Measurements from ENCODE around the gene CEACAM7. TPM values are rescaled to one million over a fixed set of nuclear protein-coding genes. Genes with fewer than 3 reads are reported as not detected.

Gene CEACAM7
- total RNA-seq, 4 donors from 2014 or later: 0.86 to 9.1 (median 4.6) TPM

DNA sequence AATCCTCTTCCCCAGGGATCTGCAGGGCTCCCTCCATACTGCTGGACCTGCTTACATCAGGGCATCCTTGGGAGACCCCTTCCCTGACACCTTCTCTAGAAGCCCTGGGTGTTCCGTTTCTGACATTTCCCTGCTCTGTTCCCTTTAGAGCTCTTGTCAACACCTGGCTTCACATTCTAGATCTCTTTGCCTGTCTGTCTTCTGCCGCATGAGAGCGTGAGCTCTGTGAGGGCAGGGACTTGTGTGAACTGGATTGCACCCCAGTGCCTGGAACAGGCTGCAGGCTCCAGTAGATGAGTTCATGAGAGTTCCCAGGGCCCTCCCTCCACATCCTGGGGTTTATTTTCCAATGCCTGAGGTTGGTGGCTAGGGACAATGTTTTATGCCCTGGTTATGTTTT, 651 bp downstream of the CEACAM7 start:
- H3K27ac ChIP-seq: no peak overlapping the region
- H3K9me3 ChIP-seq: no peaks in the 10 kb centered on the region
- TF ChIP-seq POLR2AphosphoS5 (IDR thresholded peaks at IDR 0.05) (no peak), POLR2A (IDR thresholded peaks at IDR 0.05) (no peak), EP300 (IDR thresholded peaks at IDR 0.05) (no peak)
- TF ChIP-seq, protein P1, sequence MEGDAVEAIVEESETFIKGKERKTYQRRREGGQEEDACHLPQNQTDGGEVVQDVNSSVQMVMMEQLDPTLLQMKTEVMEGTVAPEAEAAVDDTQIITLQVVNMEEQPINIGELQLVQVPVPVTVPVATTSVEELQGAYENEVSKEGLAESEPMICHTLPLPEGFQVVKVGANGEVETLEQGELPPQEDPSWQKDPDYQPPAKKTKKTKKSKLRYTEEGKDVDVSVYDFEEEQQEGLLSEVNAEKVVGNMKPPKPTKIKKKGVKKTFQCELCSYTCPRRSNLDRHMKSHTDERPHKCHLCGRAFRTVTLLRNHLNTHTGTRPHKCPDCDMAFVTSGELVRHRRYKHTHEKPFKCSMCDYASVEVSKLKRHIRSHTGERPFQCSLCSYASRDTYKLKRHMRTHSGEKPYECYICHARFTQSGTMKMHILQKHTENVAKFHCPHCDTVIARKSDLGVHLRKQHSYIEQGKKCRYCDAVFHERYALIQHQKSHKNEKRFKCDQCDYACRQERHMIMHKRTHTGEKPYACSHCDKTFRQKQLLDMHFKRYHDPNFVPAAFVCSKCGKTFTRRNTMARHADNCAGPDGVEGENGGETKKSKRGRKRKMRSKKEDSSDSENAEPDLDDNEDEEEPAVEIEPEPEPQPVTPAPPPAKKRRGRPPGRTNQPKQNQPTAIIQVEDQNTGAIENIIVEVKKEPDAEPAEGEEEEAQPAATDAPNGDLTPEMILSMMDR (IDR thresholded peaks at IDR 0.05): no peak
- H3K4me1 ChIP-seq: no peaks in the 10 kb centered on the region
- peaks cover 33% of the 10 kb centered on the region for H3K27me3 ChIP-seq
- no peak overlapping the region for H3K4me3 ChIP-seq
- 83% methylated on average over 3 of the region's 3 CpGs for WGBS
- H3K36me3 ChIP-seq: no peaks in the 10 kb centered on the region
- no peak for DNase-seq (ENCODE audit: low spot score in 2 of 2)

DNA sequence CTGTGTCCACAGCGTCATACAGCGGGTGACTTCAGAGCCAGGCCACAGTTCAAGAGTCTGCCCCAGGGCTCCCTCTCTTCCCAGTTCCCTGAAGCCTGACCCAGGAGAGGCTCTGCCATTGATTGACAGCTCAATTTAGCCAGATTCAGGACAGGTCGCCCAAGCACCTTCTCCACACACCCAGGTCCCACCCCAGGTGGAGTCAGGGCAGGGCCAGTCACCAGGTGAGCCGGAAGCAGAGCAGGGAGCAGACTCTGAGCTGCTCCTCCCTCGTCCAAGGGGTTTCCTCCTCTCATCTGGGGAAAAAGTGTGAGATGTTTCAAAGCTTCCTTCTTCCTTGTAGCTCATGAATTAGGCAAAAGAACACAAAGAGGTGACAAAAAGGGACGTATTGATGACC, 5.6 kb downstream of the CEACAM7 start:
- H3K4me3 ChIP-seq: no peak overlapping the region
- H3K27ac ChIP-seq: no peak overlapping the region
- no peaks in the 10 kb centered on the region for H3K4me1 ChIP-seq
- H3K36me3 ChIP-seq: no peaks in the 10 kb centered on the region
- TF ChIP-seq POLR2A (IDR thresholded peaks at IDR 0.05) (no peak), POLR2AphosphoS5 (IDR thresholded peaks at IDR 0.05) (no peak), EP300 (IDR thresholded peaks at IDR 0.05) (no peak)
- TF ChIP-seq, protein P1 (IDR thresholded peaks at IDR 0.05): no peak
- H3K9me3 ChIP-seq: no peaks in the 10 kb centered on the region
- DNase-seq (ENCODE audit: low spot score in 2 of 2): no peak
- H3K27me3 ChIP-seq: peaks cover 20% of the 10 kb centered on the region
- WGBS: 47% methylated on average over 6 of the region's 6 CpGs

DNA sequence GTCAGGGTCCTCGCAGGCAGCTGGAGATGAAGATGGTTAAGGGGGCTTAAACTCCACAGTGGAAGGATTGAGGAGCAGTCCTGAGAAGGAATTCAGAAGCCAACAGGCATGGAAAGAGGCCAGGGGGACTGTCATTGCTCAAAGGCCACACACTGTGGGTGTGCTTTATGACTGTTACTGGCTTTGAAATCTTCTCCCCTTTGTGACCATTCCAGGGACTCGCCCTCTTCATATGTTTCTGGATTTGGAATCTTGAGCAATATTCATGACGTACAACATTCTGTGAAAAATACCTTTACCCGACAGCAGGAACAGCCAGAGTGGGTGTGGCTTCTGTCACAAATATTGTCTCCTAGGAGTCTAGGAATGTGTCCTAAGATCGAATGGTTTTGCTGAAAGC, 16.6 kb downstream of the CEACAM7 start:
- WGBS: 71% methylated on average over 5 of the region's 5 CpGs
- TF ChIP-seq POLR2AphosphoS5 (IDR thresholded peaks at IDR 0.05) (no peak), EP300 (IDR thresholded peaks at IDR 0.05) (no peak), POLR2A (IDR thresholded peaks at IDR 0.05) (no peak)
- TF ChIP-seq, protein P1 (IDR thresholded peaks at IDR 0.05): no peak
- Histone ChIP-seq H3K27me3 (peaks cover 22% of the 10 kb centered on the region), H3K4me1 (no peaks in the 10 kb centered on the region), H3K27ac (no peak overlapping the region), H3K9me3 (no peaks in the 10 kb centered on the region), H3K36me3 (no peaks in the 10 kb centered on the region), H3K4me3 (no peak overlapping the region)
- DNase-seq (ENCODE audit: low spot score in 2 of 2): no peak

DNA sequence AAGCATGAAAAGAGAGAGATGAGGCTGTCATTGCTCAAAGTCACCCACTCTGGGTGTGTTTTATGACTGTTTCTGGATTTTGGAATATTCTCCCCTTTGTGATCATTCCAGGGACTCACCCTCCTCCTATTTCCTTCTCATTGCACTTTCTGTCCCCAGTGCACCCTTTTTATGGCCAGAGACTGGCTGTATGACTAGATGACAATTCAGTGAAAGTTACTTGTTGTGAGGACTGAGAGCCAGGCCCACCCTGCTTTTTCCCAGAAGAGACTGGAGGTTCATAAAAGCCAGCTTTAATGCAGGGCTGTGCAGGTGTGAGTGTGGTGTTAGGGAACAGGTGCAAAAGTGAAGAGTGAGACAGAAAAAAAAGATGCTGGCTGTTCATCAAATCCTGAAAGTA, 17.3 kb downstream of the CEACAM7 start:
- no peak overlapping the region for H3K27ac ChIP-seq
- peaks cover 22% of the 10 kb centered on the region for H3K27me3 ChIP-seq
- no peaks in the 10 kb centered on the region for H3K36me3 ChIP-seq
- no peaks in the 10 kb centered on the region for H3K4me1 ChIP-seq
- TF ChIP-seq POLR2A (IDR thresholded peaks at IDR 0.05) (no peak), EP300 (IDR thresholded peaks at IDR 0.05) (no peak), POLR2AphosphoS5 (IDR thresholded peaks at IDR 0.05) (no peak)
- TF ChIP-seq, protein P1 (IDR thresholded peaks at IDR 0.05): no peak
- no peak for DNase-seq (ENCODE audit: low spot score in 2 of 2)
- H3K4me3 ChIP-seq: no peak overlapping the region
- H3K9me3 ChIP-seq: peaks cover 4% of the 10 kb centered on the region

DNA sequence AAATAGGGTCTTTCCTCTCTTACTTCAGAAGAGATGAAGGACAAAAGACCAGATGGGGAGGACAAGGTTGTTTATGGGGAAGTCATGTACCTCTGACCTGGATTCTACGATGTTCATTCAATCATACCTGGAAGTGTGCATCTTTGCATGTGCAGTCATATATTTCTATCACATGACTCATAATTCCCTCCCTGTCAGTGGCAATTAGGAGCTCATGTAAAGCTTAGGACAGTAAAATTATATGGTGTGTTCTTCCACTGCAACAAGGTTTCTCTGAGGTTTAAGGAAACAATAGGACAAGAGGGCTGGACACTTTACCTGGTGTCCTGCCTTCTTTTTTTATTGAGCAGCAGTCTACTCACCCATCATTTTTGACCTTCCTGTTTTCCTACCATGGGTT, 19.8 kb downstream of the CEACAM7 start:
- Histone ChIP-seq H3K36me3 (no peaks in the 10 kb centered on the region), H3K27me3 (peaks cover 12% of the 10 kb centered on the region), H3K4me1 (no peaks in the 10 kb centered on the region), H3K4me3 (no peak overlapping the region), H3K9me3 (peaks cover 4% of the 10 kb centered on the region), H3K27ac (no peak overlapping the region)
- 72% methylated on average over 1 of the region's 1 CpG for WGBS
- TF ChIP-seq POLR2AphosphoS5 (IDR thresholded peaks at IDR 0.05): no peak
- TF ChIP-seq POLR2A (IDR thresholded peaks at IDR 0.05): no peak
- TF ChIP-seq, protein P1 (IDR thresholded peaks at IDR 0.05): no peak
- TF ChIP-seq EP300 (IDR thresholded peaks at IDR 0.05): no peak
- DNase-seq (ENCODE audit: low spot score in 2 of 2): no peak
